Keratinocyte (primary cell): ENCODE measurements around the gene SCFD2.
"Not testable (repeated sequence)": the region's sequence is repeated elsewhere in the genome, so short reads cannot be mapped to it uniquely, and the experiment has no call there.

Experiments used
- CTCF ChIP-seq, 3 experiments: IDR thresholded peaks in 1 of 3; conservative IDR thresholded peaks in 1 of 3; optimal IDR thresholded peaks in 1 of 3; 2 replicates in 2 of 3; 3 replicates in 1 of 3; pipeline versions ENCODE3 to v1.5.1; 2011; ENCODE audit warnings: low read length in 3 of 3, mild to moderate bottlenecking in 3 of 3, moderate library complexity in 2 of 3, control low read depth in 1 of 3, inconsistent platforms in 1 of 3; ENCODE audit not compliant: insufficient read depth in 2 of 3; ENCODE audit errors: extremely low read depth in 1 of 3
- EZH2 ChIP-seq: IDR thresholded peaks from one replicate; pipeline ENCODE4 v1.6.1; 2012; ENCODE audit warnings: inconsistent platforms, mild to moderate bottlenecking, low read length, moderate library complexity

GRCh38 chr4:53340145-53340544, 25.7 kb downstream of the SCFD2 start:
- TF ChIP-seq CTCF (optimal IDR thresholded peaks at IDR 0.05 in 1 of 3, IDR thresholded peaks at IDR 0.05 in 1 of 3, conservative IDR thresholded peaks at IDR 0.05 in 1 of 3; ENCODE audit: extremely low read depth in 1 of 3, insufficient read depth in 2 of 3, low read length in 3 of 3); EZH2: not testable (repeated sequence)
